Posterior cingulate gyrus (tissue), 11 donors: ENCODE measurements around the gene ZAR1L.

Experiments
- DNase-seq, 10 donors: peaks; one replicate each; pipeline versions ENCODE4 v3.0.0 to v3.0.0-alpha.2; 2020 to 2021; ENCODE audit warnings: mixed read lengths in 3 of 10
- intact Hi-C: fragments of 100-400 bp; cut with DNase I; formaldehyde crosslinking; loops from one replicate; pipeline ENCODE4 v1.15.1; 2023

The ZAR1L gene

GRCh38 chr13:32309312-32310133, 5.6 kb downstream of the ZAR1L start:
- intact Hi-C loops: loop anchor here (1.0 to 10.0 kb wide), 4 partner anchors 62 to 290 kb away; partner anchors contain the start of genes N4BP2L1 and N4BP2L2
- DNase-seq: peak in 1 of 10 donors; percentile 40

- intact Hi-C loops: loop anchor here (5.0 kb wide), 1 partner anchor 58 kb away; no protein-coding TSS in a partner anchor
- no peak for DNase-seq
Observed at GRCh38 chr13:32305646-32306045, 9.5 kb downstream of the ZAR1L start.

- DNase-seq: no peak
- intact Hi-C loops: no loop called here
Observed at GRCh38 chr13:32302461-32302860, 12.7 kb downstream of the ZAR1L start.

- intact Hi-C loops: no loop called here
- DNase-seq: no peak
Observed at GRCh38 chr13:32300920-32301319, 14.2 kb downstream of the ZAR1L start.

GRCh38 chr13:32300406-32300805, 14.8 kb downstream of the ZAR1L start:
- no peak for DNase-seq
- intact Hi-C loops: no loop called here

GRCh38 chr13:32299893-32300292, 15.3 kb downstream of the ZAR1L start:
- intact Hi-C loops: no loop called here

GRCh38 chr13:32298695-32299094, 16.5 kb downstream of the ZAR1L start:
- DNase-seq: no peak
- intact Hi-C loops: no loop called here

More at GRCh38 chr13:32299893-32300292, 15.3 kb downstream of the ZAR1L start:
- no peak for DNase-seq

- no peak for DNase-seq
- intact Hi-C loops: no loop called here
Observed at GRCh38 chr13:32297206-32297605, 18.0 kb downstream of the ZAR1L start.

- no peak for DNase-seq
- intact Hi-C loops: no loop called here
Observed at GRCh38 chr13:32285633-32285965, 29.6 kb downstream of the ZAR1L start.

- no peak for DNase-seq
- intact Hi-C loops: no loop called here
Observed at GRCh38 chr13:32284927-32285632, 30.1 kb downstream of the ZAR1L start.

- intact Hi-C loops: no loop called here
- no peak for DNase-seq
Observed at GRCh38 chr13:32282096-32282711, 33.0 kb downstream of the ZAR1L start.

GRCh38 chr13:32281096-32281495, 34.1 kb downstream of the ZAR1L start:
- intact Hi-C loops: no loop called here
- no peak for DNase-seq

GRCh38 chr13:32278426-32278825, 36.7 kb downstream of the ZAR1L start:
- intact Hi-C loops: no loop called here
- DNase-seq: no peak

- DNase-seq: no peak
Observed at GRCh38 chr13:32277839-32278238, 37.3 kb downstream of the ZAR1L start.

GRCh38 chr13:32272021-32272683, 43.0 kb downstream of the ZAR1L start:
- DNase-seq: no peak
- intact Hi-C loops: no loop called here

More at GRCh38 chr13:32277839-32278238, 37.3 kb downstream of the ZAR1L start:
- intact Hi-C loops: no loop called here

GRCh38 chr13:32267836-32268439, 47.2 kb downstream of the ZAR1L start:
- no peak for DNase-seq
- intact Hi-C loops: no loop called here

GRCh38 chr13:32266130-32266529, 49.0 kb downstream of the ZAR1L start:
- no peak for DNase-seq
- intact Hi-C loops: no loop called here

- DNase-seq: no peak
- intact Hi-C loops: no loop called here
Observed at GRCh38 chr13:32265726-32266125, 49.4 kb downstream of the ZAR1L start.

GRCh38 chr13:32264407-32264806, 50.8 kb downstream of the ZAR1L start:
- intact Hi-C loops: no loop called here
- DNase-seq: no peak

GRCh38 chr13:32262619-32263018, 52.5 kb downstream of the ZAR1L start:
- DNase-seq: no peak
- intact Hi-C loops: no loop called here
